Activated gamma-delta T cell treated with Interleukin-2 at 50 U/mL for 16 hours (primary cell): ENCODE results near the gene CNTNAP2.

Experiments
- DNase-seq: peaks from one replicate; pipeline ENCODE4 v3.0.0-alpha.2; 2020

Gene CNTNAP2

GRCh38 chr7:147428075-147428474, 1311.5 kb downstream of the CNTNAP2 start:
- DNase-seq, result no peak

- no peak for DNase-seq
These were observed 1313.4 kb downstream of the CNTNAP2 start for GRCh38 chr7:147429961-147430360.

DNA sequence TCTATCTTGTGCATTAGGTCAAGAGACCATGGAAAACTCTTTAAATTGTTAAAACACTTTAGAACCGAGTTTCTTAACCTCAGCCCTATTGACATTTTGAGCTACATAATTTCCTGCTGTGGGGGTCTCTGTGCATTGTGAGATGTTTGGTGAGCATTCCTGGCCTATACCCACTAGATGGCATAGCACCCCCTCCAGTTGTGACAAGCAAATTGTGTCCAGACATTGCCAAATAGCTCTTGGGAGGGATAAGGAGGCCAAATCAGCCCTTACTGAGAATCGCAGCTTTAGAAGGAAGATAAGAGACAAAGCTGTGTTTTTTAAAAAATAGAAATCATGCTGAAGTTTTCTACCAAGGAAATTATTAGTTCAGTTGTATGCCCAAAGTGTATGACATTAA, 1315.5 kb downstream of the CNTNAP2 start:
- no peak for DNase-seq

- no peak for DNase-seq
These were observed 1316.0 kb downstream of the CNTNAP2 start for GRCh38 chr7:147432576-147432975.

- DNase-seq, result no peak
These were observed 1320.1 kb downstream of the CNTNAP2 start for GRCh38 chr7:147436718-147437117.

DNA sequence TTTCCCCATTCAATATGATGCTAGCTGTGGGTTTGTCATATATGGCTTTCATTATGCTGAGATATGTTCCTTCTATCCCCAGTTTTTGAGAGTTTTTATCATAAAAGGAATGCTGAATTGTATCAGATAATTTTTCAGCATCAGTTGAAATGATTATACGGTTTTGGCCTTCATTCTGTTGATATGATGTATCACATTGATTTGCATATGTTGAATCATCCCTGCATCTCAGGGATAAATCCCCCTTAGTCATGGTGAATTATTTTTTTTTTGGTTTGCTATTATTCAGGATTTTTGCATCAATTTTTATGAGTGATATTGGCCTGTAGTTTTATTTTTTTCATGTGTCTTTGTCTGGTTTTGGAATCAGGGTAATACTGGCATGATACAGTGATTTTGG, 1321.6 kb downstream of the CNTNAP2 start:
- DNase-seq, result no peak

- DNase-seq, result no peak
These were observed 1327.3 kb downstream of the CNTNAP2 start for GRCh38 chr7:147443942-147444341.

DNA sequence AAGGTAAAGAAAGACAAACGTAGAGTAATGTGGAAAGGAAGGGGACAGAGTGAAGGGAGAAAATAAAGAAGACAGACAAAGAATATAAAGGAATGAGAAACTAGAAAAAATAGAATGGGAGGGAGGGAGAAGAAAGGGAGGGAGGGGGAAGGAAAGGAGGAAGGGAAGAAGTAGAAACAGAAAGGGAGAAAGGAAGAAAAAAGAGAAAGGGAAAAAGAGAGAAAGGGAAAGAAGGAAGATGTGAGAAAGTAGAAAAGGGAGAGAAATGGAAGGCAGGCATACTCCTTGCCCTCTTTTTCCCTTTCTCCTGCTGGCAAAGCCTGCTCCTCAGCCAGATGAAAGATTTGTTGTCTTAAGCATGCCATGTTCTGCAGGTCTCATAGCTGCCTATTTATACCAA, 1336.2 kb downstream of the CNTNAP2 start:
- no peak for DNase-seq

DNA sequence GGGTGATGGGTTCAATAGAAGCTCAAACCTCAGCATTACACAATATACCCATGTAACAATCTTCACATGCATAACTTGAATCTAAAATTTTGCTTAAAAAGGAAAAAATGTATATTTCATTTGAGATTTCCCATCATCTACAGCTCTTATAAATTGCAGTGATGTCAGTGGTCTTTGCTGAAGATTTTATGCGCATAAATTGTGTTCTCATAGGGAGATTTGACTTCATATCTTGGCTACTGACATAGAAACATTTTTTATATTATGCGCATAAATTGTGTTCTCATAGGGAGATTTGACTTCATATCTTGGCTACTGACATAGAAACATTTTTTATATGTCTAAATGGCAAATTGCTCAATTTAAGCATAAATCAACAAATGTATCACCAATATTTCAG, 1348.6 kb downstream of the CNTNAP2 start:
- DNase-seq, result no peak

GRCh38 chr7:147472556-147472955, 1356.0 kb downstream of the CNTNAP2 start:
- no peak for DNase-seq

GRCh38 chr7:147474862-147475261, 1358.3 kb downstream of the CNTNAP2 start:
- no peak for DNase-seq

DNA sequence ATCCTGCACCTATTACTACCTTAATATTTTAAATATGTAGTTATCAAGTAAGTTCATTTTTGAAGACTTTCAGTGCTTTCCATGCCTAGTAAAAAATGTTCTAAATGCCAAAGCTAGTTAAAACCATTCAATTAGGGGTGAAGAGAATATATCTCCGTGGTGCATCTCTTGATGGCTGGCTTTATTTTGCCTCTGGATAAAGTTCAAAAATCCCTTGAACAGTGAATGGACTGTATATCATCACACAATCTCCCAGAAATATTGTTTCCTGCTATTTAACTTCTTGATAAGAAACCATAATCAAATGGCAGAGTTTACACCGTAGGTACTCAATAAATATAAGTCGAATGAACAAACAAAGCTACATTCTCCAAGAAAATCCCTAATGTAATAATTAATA, 1360.9 kb downstream of the CNTNAP2 start:
- no peak for DNase-seq

DNA sequence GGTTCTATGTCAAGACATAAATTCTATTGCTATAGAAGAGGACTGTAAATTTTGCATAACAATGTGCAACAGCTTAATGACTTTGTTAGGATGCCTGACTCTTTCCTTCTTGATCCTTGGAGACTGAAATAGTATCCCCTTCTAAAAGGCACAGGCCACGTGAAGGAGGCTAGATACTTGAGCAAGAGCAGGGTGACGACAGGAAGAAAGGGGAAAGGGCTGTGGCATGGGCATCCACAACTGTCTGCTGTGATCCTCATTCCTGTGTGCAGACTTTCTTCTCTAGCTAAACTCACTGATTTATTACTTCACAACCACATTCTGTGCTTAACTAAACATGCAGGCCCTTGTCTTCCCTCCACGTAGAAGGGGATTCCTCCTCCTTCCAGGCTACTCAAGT, 1362.2 kb downstream of the CNTNAP2 start:
- DNase-seq, result no peak

DNA sequence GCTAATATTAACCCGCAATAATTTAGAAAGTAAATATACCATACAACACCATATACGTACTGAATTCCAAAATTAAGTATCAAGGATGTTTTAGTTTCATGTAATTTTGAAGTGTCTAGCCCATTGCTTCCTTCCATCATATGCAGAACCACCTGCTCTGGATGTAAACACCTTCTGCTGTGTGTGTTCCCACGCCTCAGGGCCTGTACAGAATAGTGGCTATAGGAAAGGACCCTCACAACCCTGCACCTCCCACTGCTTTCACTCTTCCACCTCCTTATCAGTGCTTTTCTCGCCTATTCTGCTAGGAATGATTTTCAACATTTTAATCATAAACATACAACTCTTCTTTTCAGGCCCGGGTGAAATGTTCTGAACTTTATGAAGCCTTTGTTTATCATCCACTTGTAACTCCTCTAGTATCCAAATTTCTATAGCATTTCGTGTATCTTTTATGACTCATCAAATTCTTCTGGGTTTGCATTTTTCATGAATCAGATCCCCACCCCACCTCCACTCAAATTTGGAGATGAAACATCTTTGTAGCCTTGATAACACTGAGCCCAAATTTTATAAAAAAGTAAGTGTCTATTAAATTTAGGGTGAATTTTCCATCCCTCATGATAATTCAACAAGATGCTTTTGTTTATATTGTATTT, 1367.2 kb downstream of the CNTNAP2 start:
- DNase-seq, result no peak

DNA sequence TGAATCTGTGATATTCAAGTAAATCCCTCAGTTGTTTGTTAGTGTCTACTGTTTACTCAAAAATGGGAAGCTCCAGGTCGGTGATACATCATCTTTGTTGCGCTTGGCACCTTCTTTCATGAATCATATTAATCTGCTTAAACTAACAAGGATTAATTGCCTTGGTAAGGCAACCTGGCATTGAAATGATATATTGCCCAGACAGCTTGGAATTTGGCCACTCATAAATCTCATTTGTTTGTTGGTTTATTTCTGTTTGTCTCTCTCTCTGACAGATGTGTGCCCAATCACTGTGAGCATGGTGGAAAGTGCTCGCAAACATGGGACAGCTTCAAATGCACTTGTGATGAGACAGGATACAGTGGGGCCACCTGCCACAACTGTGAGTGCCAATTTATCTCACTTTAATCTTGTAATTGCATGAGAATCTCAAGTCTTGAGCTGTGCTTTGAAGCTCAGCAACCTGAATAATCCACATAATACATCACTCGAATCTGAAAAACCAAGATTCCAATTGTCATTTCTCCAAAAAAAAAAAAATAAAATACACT, 1369.1 kb downstream of the CNTNAP2 start:
- DNase-seq, result no peak

GRCh38 chr7:147492606-147493005, 1376.0 kb downstream of the CNTNAP2 start:
- DNase-seq, result no peak

GRCh38 chr7:147496209-147496608, 1379.6 kb downstream of the CNTNAP2 start:
- no peak for DNase-seq

DNA sequence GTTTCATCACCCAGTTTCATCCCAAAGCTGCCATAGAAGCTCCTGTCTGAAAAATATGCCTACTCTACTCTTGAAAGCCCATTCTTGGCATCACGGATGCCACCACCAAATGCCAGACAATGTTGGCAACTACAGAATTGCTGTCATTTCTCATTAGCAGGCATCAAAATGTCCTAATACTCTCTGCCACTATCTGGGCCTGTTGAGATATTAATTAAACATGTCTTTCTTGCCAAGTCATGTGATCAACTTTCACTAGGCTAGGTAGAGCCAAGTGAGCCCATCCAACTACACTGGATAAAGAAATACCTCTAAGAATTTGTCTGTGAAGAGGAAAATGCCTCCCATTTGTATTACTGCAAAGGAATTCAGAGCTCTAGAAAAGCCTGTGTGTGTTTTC, 1380.6 kb downstream of the CNTNAP2 start:
- DNase-seq, result no peak

DNA sequence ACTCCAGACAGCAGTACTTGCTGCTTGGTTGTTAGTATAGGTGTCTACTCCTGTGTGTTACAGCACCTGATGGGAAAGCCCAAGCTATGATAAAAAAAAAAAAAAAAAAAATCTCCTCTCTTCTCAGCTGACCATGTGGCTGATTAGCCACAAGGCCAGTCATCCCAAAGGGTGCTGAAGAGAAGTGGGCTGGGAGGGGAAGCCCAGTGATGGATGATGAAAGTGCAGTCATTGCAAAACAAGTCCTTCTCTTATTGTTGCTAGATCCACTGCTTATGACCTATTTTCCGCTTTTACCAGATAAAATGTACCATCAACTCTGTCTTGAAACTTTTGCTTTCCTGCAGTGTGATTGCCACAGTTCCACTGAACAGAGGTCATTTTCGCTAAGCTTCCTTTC, 1381.5 kb downstream of the CNTNAP2 start:
- no peak for DNase-seq

- DNase-seq, result no peak
These were observed 1392.5 kb downstream of the CNTNAP2 start for GRCh38 chr7:147509035-147509501.

- DNase-seq, result no peak
These were observed 1393.1 kb downstream of the CNTNAP2 start for GRCh38 chr7:147509541-147510200.

DNA sequence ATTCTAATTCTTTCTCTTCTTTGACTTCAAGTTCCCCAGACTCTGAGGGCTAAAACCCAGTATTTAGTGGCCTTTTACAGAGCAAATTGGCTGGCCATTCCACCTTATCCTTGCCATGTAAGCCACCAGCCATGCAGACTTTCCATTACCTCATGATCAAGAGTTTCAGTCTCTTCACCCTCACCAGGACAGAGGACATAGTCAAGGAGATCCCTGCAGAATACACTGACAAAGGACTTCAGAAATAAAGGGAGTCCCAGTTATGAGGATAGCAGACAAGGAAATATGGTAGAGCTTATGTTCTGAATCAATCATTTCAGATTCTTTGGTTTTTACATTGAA, 1393.6 kb downstream of the CNTNAP2 start:
- DNase-seq, result no peak

DNA sequence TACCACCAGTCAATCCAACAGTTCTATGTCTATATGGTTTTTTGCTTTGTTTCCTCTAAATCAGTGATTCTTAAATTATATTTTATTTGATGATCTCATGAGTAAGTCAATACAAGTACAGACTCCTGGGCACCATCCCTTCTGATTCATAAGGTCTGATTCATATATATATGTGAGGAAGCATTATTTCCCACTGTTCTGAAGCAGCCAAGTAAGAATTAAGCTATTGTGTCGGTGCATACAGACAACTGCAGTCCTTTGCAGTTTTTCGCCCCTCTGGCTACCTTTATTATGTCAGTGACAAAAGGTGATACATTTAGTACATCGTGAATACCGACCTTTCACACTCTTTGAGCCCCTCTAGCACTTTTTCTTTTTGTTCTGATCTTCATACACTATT, 1394.3 kb downstream of the CNTNAP2 start:
- DNase-seq, result no peak

GRCh38 chr7:147513451-147513850, 1396.8 kb downstream of the CNTNAP2 start:
- no peak for DNase-seq

DNA sequence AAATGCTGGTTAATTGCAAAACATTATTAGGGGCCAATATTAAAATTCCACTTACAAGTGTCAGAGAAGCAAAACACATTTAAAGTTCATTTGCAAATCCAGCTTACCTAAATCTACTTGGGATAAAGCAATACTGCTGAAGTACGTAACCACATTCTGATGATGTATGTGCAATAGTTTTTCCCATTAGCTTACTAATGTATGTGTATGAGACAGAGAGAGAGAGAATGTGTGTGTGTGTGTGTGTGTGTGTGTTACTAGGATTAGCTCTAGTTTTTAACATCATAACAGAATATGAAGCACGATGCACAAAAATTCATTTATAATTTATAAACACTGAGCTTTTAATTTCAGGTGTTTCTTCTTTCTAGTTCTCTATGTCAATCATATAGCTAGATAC, 1399.8 kb downstream of the CNTNAP2 start:
- no peak for DNase-seq
